Mesodermal cell (in vitro differentiated cells): Measurements from ENCODE around the gene TYW1B.
"Not testable (repeated sequence)": the region's sequence is repeated elsewhere in the genome, so short reads cannot be mapped to it uniquely, and the experiment has no call there.

Experiments
- H3K27ac ChIP-seq: 2 replicates; pipeline ENCODE4 v1.7.0; 2013; ENCODE audit warnings: mild to moderate bottlenecking, low read depth, low read length, moderate library complexity; ENCODE audit not compliant: severe bottlenecking
- H3K36me3 ChIP-seq: 2 replicates; pipeline ENCODE4 v1.7.1; 2013; ENCODE audit warnings: mild to moderate bottlenecking, low read length, moderate library complexity; ENCODE audit not compliant: control insufficient read depth, insufficient read depth
- H3K4me1 ChIP-seq: one replicate; pipeline ENCODE4 v1.7.1; 2013; ENCODE audit warnings: mild to moderate bottlenecking, low read length; ENCODE audit not compliant: insufficient read depth, control insufficient read depth, poor library complexity, severe bottlenecking
- H3K4me3 ChIP-seq: 2 replicates; pipeline ENCODE4 v1.7.0; 2013; ENCODE audit warnings: low read length, control low read depth, mild to moderate bottlenecking; ENCODE audit not compliant: insufficient read depth, poor library complexity, severe bottlenecking; ENCODE audit errors: extremely low read depth
- H3K9me3 ChIP-seq: 2 replicates; pipeline ENCODE4 v1.7.1; 2013; ENCODE audit warnings: mild to moderate bottlenecking, low read length, moderate library complexity; ENCODE audit not compliant: control insufficient read depth
- WGBS, 2 experiments: methylation state at CpG; one replicate each; pipeline ENCODE4 v1.1.5; 2013; ENCODE audit warnings: missing lambda C conversion rate in 2 of 2; ENCODE audit not compliant: insufficient coverage in 2 of 2; 5-methylcytosine and 5-hydroxymethylcytosine counted together

The TYW1B gene

DNA sequence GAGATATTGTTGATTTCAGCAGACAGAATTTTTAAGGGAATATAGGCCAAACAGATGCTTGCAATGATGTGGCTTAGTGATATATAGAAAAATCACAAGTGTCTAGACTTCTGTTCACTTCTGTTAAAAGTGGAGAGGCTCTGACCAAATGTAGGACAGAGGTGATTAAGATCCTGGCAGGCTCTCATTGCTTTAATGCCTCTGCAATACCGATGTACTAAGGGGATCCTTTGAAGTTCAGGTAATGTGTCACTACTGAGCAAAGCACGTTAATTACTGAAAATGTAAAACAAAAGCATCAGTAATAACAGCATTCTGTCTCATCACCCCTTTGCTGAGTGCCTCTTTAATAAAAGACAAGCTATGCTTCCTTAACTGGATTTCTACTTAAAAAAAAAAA, 131.4 kb downstream of the TYW1B start:
- not testable (repeated sequence) for H3K4me3 ChIP-seq, H3K9me3 ChIP-seq, H3K4me1 ChIP-seq, H3K36me3 ChIP-seq, H3K27ac ChIP-seq
- 80% methylated on average over 1 of the region's 2 CpGs; no CpG with 5 or more reads in 1 of the 2 experiments for WGBS, 2 experiments

DNA sequence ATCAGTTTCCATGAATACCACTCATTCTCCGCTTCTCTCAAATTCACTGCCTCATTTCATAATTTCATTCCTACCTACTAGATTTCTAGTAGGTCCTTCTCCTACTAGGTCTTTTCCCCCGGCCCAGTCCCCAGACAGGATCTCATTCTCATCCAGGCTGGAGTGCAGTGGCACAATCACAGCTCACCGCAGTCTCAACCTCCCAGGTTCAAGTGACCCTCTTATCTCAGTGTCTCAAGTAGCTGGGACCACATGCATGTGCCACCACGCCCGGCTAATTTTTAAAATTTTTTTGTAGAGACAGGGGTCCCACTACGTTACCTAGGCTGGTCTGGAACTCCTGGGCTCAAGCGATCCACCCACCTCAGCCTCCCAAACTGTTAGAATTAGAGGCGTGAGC, 132.5 kb downstream of the TYW1B start:
- H3K9me3 ChIP-seq, H3K27ac ChIP-seq, H3K4me3 ChIP-seq, H3K36me3 ChIP-seq, H3K4me1 ChIP-seq: not testable (repeated sequence)
- WGBS, 2 experiments = 87 to 91% methylated on average over 4 of the region's 8 CpGs

DNA sequence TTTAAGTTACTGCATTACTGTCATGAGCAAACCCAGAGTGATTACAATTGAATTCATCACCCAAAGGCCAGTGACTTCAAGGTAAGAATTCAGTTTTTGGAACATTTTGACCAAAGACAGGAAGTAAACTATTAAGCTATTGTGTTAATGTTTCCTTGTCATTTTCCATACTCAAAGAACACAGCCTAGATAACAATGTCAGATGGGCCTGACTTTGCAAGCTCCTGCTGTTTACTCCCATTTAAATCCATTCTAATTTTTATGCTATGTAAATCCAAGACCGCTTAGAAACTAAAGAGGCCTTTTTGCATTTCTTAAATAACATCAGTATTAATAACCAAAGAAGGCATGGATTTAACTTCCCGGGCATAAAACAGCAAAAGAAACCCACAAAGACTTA, 136.6 kb downstream of the TYW1B start:
- H3K4me1 ChIP-seq, H3K27ac ChIP-seq, H3K9me3 ChIP-seq, H3K4me3 ChIP-seq, H3K36me3 ChIP-seq: not testable (repeated sequence)
- WGBS, 2 experiments = 33% methylated on average over 1 of the region's 2 CpGs; no CpG with 5 or more reads in 1 of the 2 experiments

DNA sequence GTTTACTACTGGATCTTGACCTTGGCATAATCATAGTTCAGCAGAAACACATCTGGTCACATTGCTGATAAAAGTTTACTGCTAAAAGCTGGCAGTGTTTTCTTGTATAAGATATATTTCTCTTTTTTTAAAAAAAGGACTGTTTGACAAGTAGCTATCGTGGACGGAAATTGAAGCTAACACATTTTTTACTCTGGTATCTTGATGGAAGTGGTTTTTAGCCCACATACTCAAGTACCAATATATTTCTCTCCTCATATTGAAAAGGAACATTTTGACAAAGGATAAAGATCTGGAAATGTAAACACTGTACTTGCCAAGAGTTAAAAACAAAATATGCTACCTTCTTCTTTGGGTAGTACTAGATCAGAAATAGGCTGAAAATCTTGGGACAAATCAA, 137.8 kb downstream of the TYW1B start:
- H3K4me3 ChIP-seq, H3K27ac ChIP-seq, H3K9me3 ChIP-seq, H3K4me1 ChIP-seq, H3K36me3 ChIP-seq: not testable (repeated sequence)
- no CpG with 5 or more reads among the region's 2 CpGs for WGBS, 2 experiments

- H3K4me1 ChIP-seq, H3K9me3 ChIP-seq, H3K4me3 ChIP-seq, H3K36me3 ChIP-seq, H3K27ac ChIP-seq: not testable (repeated sequence)
- no CpG with 5 or more reads among the region's 1 CpG for WGBS, 2 experiments
Observed at GRCh38 chr7:72689344-72689743, 138.7 kb downstream of the TYW1B start.

GRCh38 chr7:72681211-72681610, 146.8 kb downstream of the TYW1B start:
- not testable (repeated sequence) for H3K27ac ChIP-seq, H3K9me3 ChIP-seq, H3K4me3 ChIP-seq, H3K36me3 ChIP-seq
- 71 to 93% methylated on average over 2 to 4 of the region's 4 CpGs for WGBS, 2 experiments
- peaks cover 14% of the 10 kb centered on the region for H3K4me1 ChIP-seq

DNA sequence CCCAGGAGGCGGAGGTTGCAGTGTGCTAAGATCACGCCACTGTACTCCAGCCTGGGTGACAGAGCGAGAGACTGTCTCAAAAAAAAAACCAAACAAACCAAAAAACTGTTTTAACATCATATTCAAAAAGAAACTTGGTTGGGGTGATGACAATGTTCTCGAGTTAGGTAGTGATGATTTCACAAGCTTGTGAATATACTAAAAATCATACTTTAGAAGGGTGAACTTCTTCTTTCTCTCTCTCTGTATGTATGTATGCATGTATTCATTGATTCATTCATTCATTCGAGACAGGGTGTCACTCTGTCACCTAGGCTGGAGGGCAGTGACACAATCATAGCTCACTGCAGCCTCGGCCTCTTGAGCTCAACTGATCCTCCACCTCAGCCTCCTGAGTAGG, 151.1 kb downstream of the TYW1B start:
- H3K27ac ChIP-seq, H3K4me1 ChIP-seq, H3K9me3 ChIP-seq, H3K36me3 ChIP-seq, H3K4me3 ChIP-seq: not testable (repeated sequence)
- WGBS, 2 experiments = 95 to 100% methylated on average over 2 to 3 of the region's 6 CpGs

- not testable (repeated sequence) for H3K4me1 ChIP-seq, H3K27ac ChIP-seq, H3K36me3 ChIP-seq, H3K4me3 ChIP-seq, H3K9me3 ChIP-seq
- WGBS, 2 experiments = 90% methylated on average over 1 of the region's 5 CpGs; no CpG with 5 or more reads in 1 of the 2 experiments
Observed at GRCh38 chr7:72676086-72676690, 151.8 kb downstream of the TYW1B start.

- WGBS, 2 experiments = no CpG with 5 or more reads among the region's 2 CpGs
- H3K27ac ChIP-seq, H3K4me1 ChIP-seq, H3K9me3 ChIP-seq, H3K36me3 ChIP-seq, H3K4me3 ChIP-seq: not testable (repeated sequence)
Observed at GRCh38 chr7:72675686-72676085, 152.3 kb downstream of the TYW1B start.

- H3K9me3 ChIP-seq = no peaks in the 10 kb centered on the region
- WGBS, 2 experiments = 89 to 100% methylated on average over 1 to 2 of the region's 3 CpGs
- H3K27ac ChIP-seq = no peak overlapping the region
- no peak overlapping the region for H3K4me3 ChIP-seq
- no peaks in the 10 kb centered on the region for H3K36me3 ChIP-seq
- H3K4me1 ChIP-seq = no peaks in the 10 kb centered on the region
Observed at GRCh38 chr7:72674394-72674793, 153.6 kb downstream of the TYW1B start.

DNA sequence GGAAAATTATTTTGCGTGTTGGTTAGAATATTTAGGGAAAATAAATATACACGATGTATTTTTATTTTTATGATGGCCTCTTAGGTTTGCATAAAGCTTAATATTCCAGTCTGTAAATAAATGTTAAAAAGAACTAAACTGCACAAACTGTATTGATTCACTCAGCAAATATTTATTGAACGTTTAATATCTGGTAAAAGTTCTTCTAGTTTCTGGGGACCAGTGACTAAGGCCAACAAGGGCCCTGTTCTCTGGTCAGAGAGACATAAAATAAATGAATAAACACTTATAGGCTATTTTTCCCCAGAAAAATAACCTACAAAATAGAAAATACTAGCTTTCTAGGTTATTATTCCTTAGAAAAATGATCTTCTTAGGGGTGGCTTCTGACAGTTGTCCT, 157.2 kb downstream of the TYW1B start:
- H3K27ac ChIP-seq, H3K4me1 ChIP-seq, H3K9me3 ChIP-seq, H3K4me3 ChIP-seq, H3K36me3 ChIP-seq: not testable (repeated sequence)
- no CpG with 5 or more reads among the region's 3 CpGs for WGBS, 2 experiments
